Central memory CD4-positive, alpha-beta T cell (primary cell): Measurements from ENCODE around the gene SERBP1.

Experiments
- DNase-seq: peaks from one replicate; pipeline ENCODE4 v3.0.0; 2022

Gene SERBP1

DNA sequence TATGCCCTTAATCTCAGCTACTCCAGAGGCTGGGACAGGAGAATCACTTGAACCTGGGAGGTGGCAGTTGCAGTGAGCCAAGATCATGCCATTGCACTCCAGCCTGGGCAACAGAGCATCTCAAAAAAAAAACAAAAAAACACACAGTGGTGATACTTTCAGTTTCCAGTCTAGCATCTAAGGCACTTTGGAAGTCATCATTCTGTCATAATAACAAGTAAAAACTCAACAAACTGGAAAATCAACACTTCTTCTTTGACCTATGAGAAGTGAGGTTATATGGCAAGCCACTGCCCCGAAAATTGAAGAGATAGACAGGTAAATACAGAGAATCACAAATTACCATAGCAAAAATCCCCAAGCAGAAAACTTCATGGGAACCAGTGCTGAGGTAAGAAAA is 70.6 kb downstream of the SERBP1 start:
- no peak for DNase-seq
